ENCODE measurements around the gene AFAP1.

DNA sequence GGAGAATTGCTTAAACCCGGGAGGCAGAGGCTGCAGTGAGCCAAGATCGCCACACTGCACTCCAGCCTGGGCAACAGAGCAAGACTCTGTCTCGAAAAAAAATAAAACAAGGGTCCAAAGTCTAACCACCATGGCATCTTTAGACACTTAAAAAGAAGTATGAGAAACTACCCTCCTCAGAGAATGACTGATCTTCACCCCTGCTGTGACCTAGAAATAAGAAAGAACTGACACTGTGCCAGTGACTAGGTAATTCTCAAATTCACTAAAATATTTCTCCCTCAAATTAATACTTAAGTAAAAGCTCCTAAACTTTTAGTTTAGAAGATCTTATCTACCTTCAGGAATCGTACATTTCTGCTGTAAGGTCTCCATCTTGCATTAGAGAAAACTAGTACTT, 80.3 kb downstream of the AFAP1 start:
- TF ChIP-seq, protein P1, sequence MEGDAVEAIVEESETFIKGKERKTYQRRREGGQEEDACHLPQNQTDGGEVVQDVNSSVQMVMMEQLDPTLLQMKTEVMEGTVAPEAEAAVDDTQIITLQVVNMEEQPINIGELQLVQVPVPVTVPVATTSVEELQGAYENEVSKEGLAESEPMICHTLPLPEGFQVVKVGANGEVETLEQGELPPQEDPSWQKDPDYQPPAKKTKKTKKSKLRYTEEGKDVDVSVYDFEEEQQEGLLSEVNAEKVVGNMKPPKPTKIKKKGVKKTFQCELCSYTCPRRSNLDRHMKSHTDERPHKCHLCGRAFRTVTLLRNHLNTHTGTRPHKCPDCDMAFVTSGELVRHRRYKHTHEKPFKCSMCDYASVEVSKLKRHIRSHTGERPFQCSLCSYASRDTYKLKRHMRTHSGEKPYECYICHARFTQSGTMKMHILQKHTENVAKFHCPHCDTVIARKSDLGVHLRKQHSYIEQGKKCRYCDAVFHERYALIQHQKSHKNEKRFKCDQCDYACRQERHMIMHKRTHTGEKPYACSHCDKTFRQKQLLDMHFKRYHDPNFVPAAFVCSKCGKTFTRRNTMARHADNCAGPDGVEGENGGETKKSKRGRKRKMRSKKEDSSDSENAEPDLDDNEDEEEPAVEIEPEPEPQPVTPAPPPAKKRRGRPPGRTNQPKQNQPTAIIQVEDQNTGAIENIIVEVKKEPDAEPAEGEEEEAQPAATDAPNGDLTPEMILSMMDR (IDR thresholded peaks at IDR 0.05; ENCODE audit: control extremely low read depth in 1 of 3, insufficient read depth in 1 of 3, low read depth in 1 of 3, low read length in 3 of 3), result no peak
- TF ChIP-seq HDAC2 (IDR thresholded peaks at IDR 0.05; ENCODE audit: borderline replicate concordance in 1 of 2, low read depth in 2 of 2, low read length in 2 of 2), result no peak

Data from H1 (cell line).